H9 (cell line): ENCODE measurements around the gene TAAR9. TPM values are rescaled to one million over a fixed set of nuclear protein-coding genes. Genes with fewer than 3 reads are reported as not detected.

ENCODE experiments used
- DNase-seq: peaks from one replicate; pipeline ENCODE4 v3.0.0-alpha.2; 2017
- H2AFZ ChIP-seq: one replicate; pipeline ENCODE4 v1.6.1; 2013; ENCODE audit warnings: mild to moderate bottlenecking, low read length, control low read depth, moderate library complexity
- H2AK5ac ChIP-seq: 2 replicates; pipeline ENCODE4 v1.6.1; 2013; ENCODE audit warnings: low read length, control low read depth, mixed read lengths; ENCODE audit not compliant: insufficient read length
- H2BK120ac ChIP-seq: one replicate; pipeline ENCODE4 v1.6.1; 2013; ENCODE audit warnings: low read depth, mild to moderate bottlenecking, low read length, control low read depth, inconsistent platforms; ENCODE audit not compliant: poor library complexity, severe bottlenecking
- H2BK12ac ChIP-seq: 2 replicates; pipeline ENCODE4 v1.6.1; 2013; ENCODE audit warnings: low read length, control low read depth, mixed read lengths, low read depth; ENCODE audit not compliant: insufficient read length
- H2BK15ac ChIP-seq: 2 replicates; pipeline ENCODE4 v1.6.1; 2013; ENCODE audit warnings: low read depth, low read length, control low read depth
- H2BK20ac ChIP-seq: one replicate; pipeline ENCODE4 v1.6.1; 2013; ENCODE audit warnings: low read depth, mild to moderate bottlenecking, low read length, control low read depth, inconsistent platforms; ENCODE audit not compliant: poor library complexity, severe bottlenecking
- H2BK5ac ChIP-seq: 2 replicates; pipeline ENCODE4 v1.6.1; 2013; ENCODE audit warnings: low read length, control low read depth, mixed read lengths; ENCODE audit not compliant: insufficient read length
- H3K14ac ChIP-seq: 2 replicates; pipeline ENCODE4 v1.6.1; 2013; ENCODE audit warnings: low read length, control low read depth; ENCODE audit not compliant: insufficient read depth
- H3K18ac ChIP-seq: 2 replicates; pipeline ENCODE4 v1.6.1; 2013; ENCODE audit warnings: low read depth, mild to moderate bottlenecking, mixed read lengths, low read length, control low read depth; ENCODE audit not compliant: insufficient read length
- H3K23ac ChIP-seq: 2 replicates; pipeline ENCODE4 v1.6.1; 2013; ENCODE audit warnings: low read length, control low read depth, mixed read lengths, low read depth; ENCODE audit not compliant: insufficient read length
- H3K23me2 ChIP-seq: 2 replicates; pipeline ENCODE4 v1.6.1; 2013; ENCODE audit warnings: low read depth, mild to moderate bottlenecking, mixed read lengths, low read length, control low read depth; ENCODE audit not compliant: insufficient read length, poor library complexity, severe bottlenecking
- H3K27ac ChIP-seq: 2 replicates; pipeline ENCODE4 v1.5.1; 2013; ENCODE audit warnings: low read length, control low read depth, mixed read lengths, low read depth; ENCODE audit not compliant: insufficient read length
- H3K27me3 ChIP-seq: 2 replicates; pipeline ENCODE4 v1.6.1; 2013; ENCODE audit warnings: low read length, control low read depth, inconsistent platforms; ENCODE audit not compliant: insufficient read depth
- H3K4ac ChIP-seq: 2 replicates; pipeline ENCODE4 v1.6.1; 2013; ENCODE audit warnings: low read depth, mild to moderate bottlenecking, control low read depth, inconsistent platforms, low read length, moderate library complexity
- H3K4me1 ChIP-seq: 2 replicates; pipeline ENCODE4 v1.6.1; 2013; ENCODE audit warnings: low read length, control low read depth, inconsistent platforms; ENCODE audit not compliant: insufficient read depth
- H3K4me2 ChIP-seq: 2 replicates; pipeline ENCODE4 v1.6.1; 2013; ENCODE audit warnings: low read length, control low read depth, mixed read lengths; ENCODE audit not compliant: insufficient read length, insufficient read depth
- H3K56ac ChIP-seq: 2 replicates; pipeline ENCODE4 v1.6.1; 2013; ENCODE audit warnings: low read depth, mild to moderate bottlenecking, mixed read lengths, low read length, control low read depth; ENCODE audit not compliant: insufficient read length
- H3K79me1 ChIP-seq: 2 replicates; pipeline ENCODE4 v1.6.1; 2013; ENCODE audit warnings: low read depth, mild to moderate bottlenecking, moderate library complexity, low read length, control low read depth, inconsistent platforms; ENCODE audit not compliant: insufficient read depth, poor library complexity, severe bottlenecking
- H3K79me2 ChIP-seq: 2 replicates; pipeline ENCODE4 v1.6.1; 2013; ENCODE audit warnings: low read length, control low read depth, inconsistent platforms; ENCODE audit not compliant: insufficient read depth
- H3K9ac ChIP-seq: 2 replicates; pipeline ENCODE4 v1.6.1; 2013; ENCODE audit warnings: low read length, control low read depth, mixed read lengths; ENCODE audit not compliant: insufficient read length; ENCODE audit errors: extremely low read depth
- H3K9me3 ChIP-seq: one replicate; pipeline ENCODE4 v1.6.1; 2013; ENCODE audit warnings: low read depth, low read length, inconsistent platforms; ENCODE audit not compliant: control insufficient read depth
- H3T11ph ChIP-seq: one replicate; pipeline ENCODE4 v1.6.1; 2013; ENCODE audit warnings: mild to moderate bottlenecking, low read length, control low read depth, inconsistent platforms
- H4K20me1 ChIP-seq: one replicate; pipeline ENCODE4 v1.6.1; 2013; ENCODE audit not compliant: control insufficient read depth, insufficient read length, insufficient read depth
- H4K5ac ChIP-seq: 2 replicates; pipeline ENCODE4 v1.6.1; 2013; ENCODE audit warnings: low read depth, mild to moderate bottlenecking, mixed read lengths, low read length, control low read depth; ENCODE audit not compliant: insufficient read length
- H4K8ac ChIP-seq: replicated peaks from 2 replicates; pipeline ENCODE4 v1.6.1; 2013; ENCODE audit warnings: low read length, control low read depth, mixed read lengths, low read depth; ENCODE audit not compliant: insufficient read length
- H4K91ac ChIP-seq: 2 replicates; pipeline ENCODE4 v1.6.1; 2013; ENCODE audit warnings: low read depth, mild to moderate bottlenecking, moderate library complexity, mixed read lengths, low read length, control low read depth; ENCODE audit not compliant: insufficient read length
- H3K27ac Mint-ChIP-seq, 3 experiments: 2 replicates in 2 of 3; 3 replicates in 1 of 3; pipeline ENCODE4 v1.8.0; 2020 to 2021; ENCODE audit warnings: mixed read lengths in 3 of 3, mild to moderate bottlenecking in 1 of 3, moderate library complexity in 1 of 3
- H3K27me3 Mint-ChIP-seq: 2 replicates; pipeline ENCODE4 v1.8.0; 2021; ENCODE audit warnings: low read depth, mild to moderate bottlenecking, moderate library complexity, mixed read lengths
- H3K36me3 Mint-ChIP-seq, 3 experiments: 2 replicates in 2 of 3; 3 replicates in 1 of 3; pipeline ENCODE4 v1.8.0; 2020 to 2021; ENCODE audit warnings: low read depth in 3 of 3, mixed read lengths in 3 of 3; ENCODE audit not compliant: insufficient read depth in 1 of 3
- H3K4me1 Mint-ChIP-seq, 2 experiments: 2 replicates each; pipeline ENCODE4 v1.8.0; 2020; ENCODE audit warnings: mixed read lengths in 2 of 2
- H3K4me3 Mint-ChIP-seq, 2 experiments: 2 replicates in 1 of 2; 3 replicates in 1 of 2; pipeline ENCODE4 v1.8.0; 2020 to 2021; ENCODE audit warnings: mild to moderate bottlenecking in 2 of 2, mixed read lengths in 2 of 2, moderate library complexity in 1 of 2
- H3K9me3 Mint-ChIP-seq, 2 experiments: 2 replicates in 1 of 2; 3 replicates in 1 of 2; pipeline ENCODE4 v1.8.0; 2020; ENCODE audit warnings: mild to moderate bottlenecking in 2 of 2, mixed read lengths in 2 of 2, moderate library complexity in 1 of 2
- CTCF ChIP-seq: fragments of 200-600 bp; sonication (generic); conservative IDR thresholded peaks from 3 replicates; pipeline ENCODE4 v1.8.0; 2021; ENCODE audit warnings: antibody characterized with exemption, mild to moderate bottlenecking
- WGBS: extraction: QIAGEN DNeasy Blood & Tissue Kit; methylation state at CpG from one replicate; pipeline ENCODE4 v1.1.7; 2013; ENCODE audit warnings: missing lambda C conversion rate, low lambda C conversion rate, mixed read lengths; ENCODE audit not compliant: insufficient read length; ENCODE audit errors: extremely low coverage; 5-methylcytosine and 5-hydroxymethylcytosine counted together
- total RNA-seq: library from RNA; stranded (reverse); gene quantifications from 2 replicates; pipeline ENCODE4 v1.2.1, GENCODE V29; 2021

The TAAR9 gene
- total RNA-seq, 1 experiment from 2014 or later = not detected

- Histone ChIP-seq H4K8ac (no peak overlapping the region), H2BK20ac (no peak overlapping the region), H3K79me2 (no peaks in the 10 kb centered on the region), H3K9ac (no peak overlapping the region), H2BK120ac (no peak overlapping the region), H3K27me3 (no peaks in the 10 kb centered on the region), H3K27ac (no peak overlapping the region), H2BK5ac (no peak overlapping the region), H3K79me1 (no peaks in the 10 kb centered on the region), H3K14ac (no peak overlapping the region), H3K18ac (no peak overlapping the region), H3K23me2 (no peaks in the 10 kb centered on the region), H4K5ac (no peak overlapping the region), H4K91ac (no peak overlapping the region), H3K56ac (no peak overlapping the region), H3K23ac (no peak overlapping the region), H3K4me2 (no peak overlapping the region), H3K4me1 (no peaks in the 10 kb centered on the region), H2BK12ac (no peak overlapping the region), H3T11ph (no peak overlapping the region), H2AFZ (no peak overlapping the region), H2AK5ac (no peak overlapping the region), H4K20me1 (no peaks in the 10 kb centered on the region), H2BK15ac (no peak overlapping the region), H3K4ac (no peak overlapping the region), H3K9me3 (no peaks in the 10 kb centered on the region)
- TF ChIP-seq CTCF = no peak
- no peaks in the 10 kb centered on the region for H3K36me3 Mint-ChIP-seq
- no peaks in the 10 kb centered on the region for H3K9me3 Mint-ChIP-seq
- no peak overlapping the region for H3K4me3 Mint-ChIP-seq
- DNase-seq = no peak
- no peak overlapping the region for H3K27ac Mint-ChIP-seq
- peaks cover 15% of the 10 kb centered on the region for H3K27me3 Mint-ChIP-seq
- peaks cover 7% of the 10 kb centered on the region in 2 experiments for H3K4me1 Mint-ChIP-seq
- no CpG with 5 or more reads among the region's 2 CpGs for WGBS
Observed at GRCh38 chr6:132520953-132521352, 17.1 kb upstream of the TAAR9 start.
